HepG2 (cell line): ENCODE measurements around the gene NTPCR. TPM values are rescaled to one million over a fixed set of nuclear protein-coding genes. Genes with fewer than 3 reads are reported as not detected.

ENCODE experiments used
- ZBTB40 ChIP-seq, 2 experiments: fragments of 450-650 bp in 1 of 2; sonication (generic) in 1 of 2; formaldehyde crosslinking in 1 of 2; IDR thresholded peaks; 2 replicates each; pipeline versions ENCODE4 v1.6.1 to v1.8.0; 2016 to 2022; ENCODE audit warnings: antibody characterized with exemption in 1 of 2, mild to moderate bottlenecking in 1 of 2, missing genetic modification reagents in 1 of 2
- polyA plus RNA-seq, 8 experiments: library from polyadenylated mRNA; depleted of rRNA in 3 of 8; stranded (reverse) in 7 of 8; unstranded in 1 of 8; fragments of >200 nt; fragmentation: Illumina TruSeq in 4 of 8; extraction: Trizol in 4 of 8; gene quantifications; 2 replicates each; pipeline versions ENCODE4 v1.2.1 to v1.2.3, GENCODE V29; 2011 to 2016; ENCODE audit warnings: low read depth in 4 of 8, missing spikeins in 1 of 8, mixed read lengths in 1 of 8; ENCODE audit not compliant: insufficient read depth in 1 of 8
- total RNA-seq, 5 experiments: library from RNA; depleted of rRNA; stranded (reverse); fragments of >200 nt; fragmentation: Illumina TruSeq; extraction: Trizol; gene quantifications; 2 replicates each; pipeline ENCODE4 v1.2.3, GENCODE V29; 2016; ENCODE audit warnings: low read depth in 1 of 5

The NTPCR gene
- total and polyA plus RNA-seq, 2 of the 13 experiments (the other 11 are each of a cell fraction or from before 2014, with no cell fraction given): 11.7 to 47.0 TPM

- TF ChIP-seq ZBTB40 (IDR thresholded peaks at IDR 0.05) (no peak), ZBTB40 (CRISPR knock-in tag; IDR thresholded peaks at IDR 0.05) (no peak)
Measured at GRCh38 chr1:232990176-232991128, 40.0 kb downstream of the NTPCR start (continued).
